HG02938 (cell line): ENCODE measurements around the gene UBE2D3.
A peak's percentile ranks its signal among the peaks of the same experiment; 100 is the strongest.
"Not testable (repeated sequence)": the region's sequence is repeated elsewhere in the genome, so short reads cannot be mapped to it uniquely, and the experiment has no call there.

ENCODE experiments used
- ATAC-seq: cut with Tn5 transposase; IDR thresholded peaks from one replicate; pipeline ENCODE4 v1.9.1; 2021; ENCODE audit warnings: mild to moderate bottlenecking, moderate library complexity; ENCODE audit not compliant: unreplicated experiment

The UBE2D3 gene

GRCh38 chr4:102832105-102832504, 4.8 kb upstream of the UBE2D3 start:
- ATAC-seq, result no peak

- no peak for ATAC-seq
Measured at GRCh38 chr4:102829803-102830202, 2.5 kb upstream of the UBE2D3 start.

- ATAC-seq, result no peak
Measured at GRCh38 chr4:102828497-102828808, 1.1 kb upstream of the UBE2D3 start.

- ATAC-seq, result peak; percentile 83
Measured at GRCh38 chr4:102827674-102828496, 534 bp upstream of the UBE2D3 start.

GRCh38 chr4:102826105-102826889, 1.1 kb downstream of the UBE2D3 start:
- ATAC-seq, result no peak

GRCh38 chr4:102825261-102826091, 1.9 kb downstream of the UBE2D3 start:
- no peak for ATAC-seq

- no peak for ATAC-seq
Measured at GRCh38 chr4:102824398-102824797, 3.0 kb downstream of the UBE2D3 start.

GRCh38 chr4:102823897-102824296, 3.5 kb downstream of the UBE2D3 start:
- no peak for ATAC-seq

- no peak for ATAC-seq
Measured at GRCh38 chr4:102823464-102823863, 3.9 kb downstream of the UBE2D3 start.

- ATAC-seq, result no peak
Measured at GRCh38 chr4:102819588-102820365, 7.6 kb downstream of the UBE2D3 start.

- ATAC-seq, result not testable (repeated sequence)
Measured at GRCh38 chr4:102819100-102819499, 8.3 kb downstream of the UBE2D3 start.

GRCh38 chr4:102817613-102818268, 9.6 kb downstream of the UBE2D3 start:
- ATAC-seq, result no peak

- ATAC-seq, result no peak
Measured at GRCh38 chr4:102817021-102817605, 10.2 kb downstream of the UBE2D3 start.

- no peak for ATAC-seq
Measured at GRCh38 chr4:102815981-102816380, 11.4 kb downstream of the UBE2D3 start.

GRCh38 chr4:102809691-102810090, 17.7 kb downstream of the UBE2D3 start:
- ATAC-seq, result no peak

GRCh38 chr4:102809190-102809589, 18.2 kb downstream of the UBE2D3 start:
- ATAC-seq, result peak; percentile 62

- ATAC-seq, result no peak
Measured at GRCh38 chr4:102808009-102808408, 19.3 kb downstream of the UBE2D3 start.

- peak; percentile 49 for ATAC-seq
Measured at GRCh38 chr4:102807345-102807744, 20.0 kb downstream of the UBE2D3 start.

GRCh38 chr4:102799816-102800215, 27.5 kb downstream of the UBE2D3 start:
- no peak for ATAC-seq

- ATAC-seq, result no peak
Measured at GRCh38 chr4:102794999-102795398, 32.4 kb downstream of the UBE2D3 start.
